Thoracic aorta (tissue), 2 donors: Measurements from ENCODE around the gene STXBP2. TPM values are rescaled to one million over a fixed set of nuclear protein-coding genes. Genes with fewer than 3 reads are reported as not detected.
A peak's percentile ranks its signal among the peaks of the same experiment; 100 is the strongest.

Source experiments
- ATAC-seq: fragments of 150-250 bp; one replicate; pipeline ENCODE4 v1.8.0; 2017; ENCODE audit warnings: low read depth; ENCODE audit not compliant: insufficient number of reproducible peaks, low FRiP score
- DNase-seq: peaks from one replicate; pipeline ENCODE4 v3.0.0-alpha.2; 2020; ENCODE audit warnings: low spot score
- H3K27ac ChIP-seq, 2 donors: fragments of 200-600 bp; sonication (generic); 1 replicate in 1 of 2; 2 replicates in 1 of 2; pipeline ENCODE4 v1.5.1; 2016; ENCODE audit warnings: mild to moderate bottlenecking in 2 of 2, moderate library complexity in 2 of 2
- H3K27me3 ChIP-seq: fragments of 200-600 bp; sonication (generic); replicated peaks from 2 replicates; pipeline ENCODE4 v1.6.0; 2016; ENCODE audit warnings: mild to moderate bottlenecking; ENCODE audit not compliant: insufficient read depth
- H3K36me3 ChIP-seq: fragments of 200-600 bp; sonication (generic); one replicate; pipeline ENCODE4 v1.5.1; 2016
- H3K4me1 ChIP-seq, 2 donors: fragments of 200-600 bp; sonication (generic); 1 replicate in 1 of 2; 2 replicates in 1 of 2; pipeline versions ENCODE4 v1.5.1 to v1.6.0; 2016; ENCODE audit warnings: low read depth in 2 of 2, mild to moderate bottlenecking in 1 of 2; ENCODE audit not compliant: control insufficient read depth in 1 of 2
- H3K4me3 ChIP-seq: fragments of 200-600 bp; sonication (generic); 2 replicates; pipeline ENCODE4 v1.5.1; 2016; ENCODE audit warnings: mild to moderate bottlenecking
- H3K9me3 ChIP-seq: fragments of 200-600 bp; sonication (generic); 2 replicates; pipeline ENCODE4 v1.5.1; 2016
- total RNA-seq, 2 donors: library from RNA; depleted of rRNA; stranded (reverse); fragments of >200 nt; gene quantifications; one replicate each; pipeline versions ENCODE4 v1.1.0 to v1.2.3, GENCODE V29; 2016
- TF ChIP-seq, protein P1 (sequence below): fragments of 200-600 bp; sonication (generic); IDR thresholded peaks from one replicate; pipeline ENCODE4 v1.5.1; 2019; ENCODE audit warnings: antibody characterized with exemption

Gene STXBP2
- total RNA-seq, 2 donors from 2014 or later = 20.2 to 23.4 TPM

DNA sequence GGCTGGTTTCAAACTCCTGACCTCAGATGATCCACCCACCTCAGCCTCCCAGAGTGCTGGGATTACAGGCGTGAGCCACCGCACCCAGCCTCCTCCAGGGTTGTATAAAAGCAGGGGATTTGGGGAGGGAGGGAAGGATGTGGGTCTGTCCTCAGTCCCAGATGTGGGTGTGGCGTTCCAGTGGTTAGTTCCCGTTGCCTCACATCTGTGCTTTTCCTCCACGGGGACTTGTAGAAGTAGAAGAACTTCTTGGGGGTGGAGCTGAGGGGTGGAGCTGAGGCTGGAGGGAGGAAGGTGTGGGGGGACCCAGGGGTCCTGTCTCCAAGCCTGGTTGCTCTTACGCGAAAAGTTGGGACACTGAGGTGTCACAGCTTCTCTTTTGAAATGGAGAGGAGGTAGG is 39.5 kb downstream of the STXBP2 start:
- ATAC-seq = no peak
- Histone ChIP-seq H3K36me3 (no peaks in the 10 kb centered on the region), H3K27ac (no peak overlapping the region), H3K9me3 (no peaks in the 10 kb centered on the region), H3K27me3 (no peaks in the 10 kb centered on the region), H3K4me1 (peaks cover 0 to 5% of the 10 kb centered on the region in 2 donors), H3K4me3 (no peak overlapping the region)
- no peak for DNase-seq
- TF ChIP-seq, protein P1, sequence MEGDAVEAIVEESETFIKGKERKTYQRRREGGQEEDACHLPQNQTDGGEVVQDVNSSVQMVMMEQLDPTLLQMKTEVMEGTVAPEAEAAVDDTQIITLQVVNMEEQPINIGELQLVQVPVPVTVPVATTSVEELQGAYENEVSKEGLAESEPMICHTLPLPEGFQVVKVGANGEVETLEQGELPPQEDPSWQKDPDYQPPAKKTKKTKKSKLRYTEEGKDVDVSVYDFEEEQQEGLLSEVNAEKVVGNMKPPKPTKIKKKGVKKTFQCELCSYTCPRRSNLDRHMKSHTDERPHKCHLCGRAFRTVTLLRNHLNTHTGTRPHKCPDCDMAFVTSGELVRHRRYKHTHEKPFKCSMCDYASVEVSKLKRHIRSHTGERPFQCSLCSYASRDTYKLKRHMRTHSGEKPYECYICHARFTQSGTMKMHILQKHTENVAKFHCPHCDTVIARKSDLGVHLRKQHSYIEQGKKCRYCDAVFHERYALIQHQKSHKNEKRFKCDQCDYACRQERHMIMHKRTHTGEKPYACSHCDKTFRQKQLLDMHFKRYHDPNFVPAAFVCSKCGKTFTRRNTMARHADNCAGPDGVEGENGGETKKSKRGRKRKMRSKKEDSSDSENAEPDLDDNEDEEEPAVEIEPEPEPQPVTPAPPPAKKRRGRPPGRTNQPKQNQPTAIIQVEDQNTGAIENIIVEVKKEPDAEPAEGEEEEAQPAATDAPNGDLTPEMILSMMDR = no peak

DNA sequence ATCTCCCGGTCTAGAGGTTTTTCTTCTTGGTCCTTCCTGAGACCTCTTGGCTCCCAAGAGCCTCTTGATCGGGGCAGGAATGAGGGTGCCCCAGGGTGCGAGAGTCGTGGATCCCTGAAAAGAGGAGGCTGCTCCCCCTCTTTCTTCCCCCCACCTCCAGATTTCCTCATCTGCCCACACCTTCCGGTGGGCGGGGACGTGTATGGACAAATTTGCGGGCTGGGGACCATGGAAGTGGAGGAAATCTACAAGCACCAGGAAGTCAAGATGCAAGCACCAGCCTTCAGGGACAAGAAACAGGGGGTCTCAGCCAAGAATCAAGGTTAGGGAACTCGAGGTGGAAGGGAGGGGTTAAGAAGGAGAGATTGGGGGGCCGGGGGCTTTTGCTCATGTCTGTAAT is 39.9 kb downstream of the STXBP2 start, which contains the start of gene MCEMP1:
Gene MCEMP1 (plus strand): TSS at position 237 of the 400 bp plus-strand sequence. CDS start 31 bp downstream, at position 268.
- DNase-seq = no peak

DNA sequence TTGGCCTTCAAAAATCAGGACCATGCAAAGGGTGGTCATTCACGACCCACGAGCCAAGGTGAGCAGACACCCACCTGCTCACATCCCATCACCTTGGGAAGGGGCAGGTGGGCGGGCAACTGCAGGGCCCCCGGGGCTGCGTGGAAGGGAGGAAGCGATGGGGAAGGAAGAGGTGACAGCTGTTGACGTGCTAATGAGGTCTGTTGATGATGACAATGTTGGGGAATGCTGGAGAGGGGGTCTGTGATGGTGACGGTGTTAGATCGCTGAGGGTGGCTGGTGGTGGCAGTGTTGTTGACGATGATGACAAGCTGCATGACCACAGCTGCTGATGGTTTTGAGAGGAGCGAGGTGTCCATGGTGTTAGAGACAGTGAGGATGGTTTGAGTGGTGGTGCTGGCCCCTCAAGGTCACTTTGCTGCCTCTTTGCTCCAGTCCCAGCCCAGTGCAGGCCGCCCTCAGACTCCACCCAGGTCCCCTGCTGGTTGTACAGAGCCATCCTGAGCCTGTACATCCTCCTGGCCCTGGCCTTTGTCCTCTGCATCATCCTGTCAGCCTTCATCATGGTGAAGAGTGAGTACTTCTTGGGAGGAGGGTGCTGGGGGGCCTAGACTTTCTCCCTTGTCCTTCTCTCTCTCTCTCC is 40.9 kb downstream of the STXBP2 start:
- Histone ChIP-seq H3K4me1 (peaks cover 5 to 17% of the 10 kb centered on the region in 2 donors), H3K4me3 (no peak overlapping the region), H3K9me3 (no peaks in the 10 kb centered on the region), H3K36me3 (peaks cover 7% of the 10 kb centered on the region), H3K27ac (no peak overlapping the region), H3K27me3 (no peaks in the 10 kb centered on the region)
- DNase-seq = no peak
- ATAC-seq = no peak
- TF ChIP-seq, protein P1 = no peak

More for the DNA sequence above, 39.9 kb downstream of the STXBP2 start, which contains the start of gene MCEMP1:
- Histone ChIP-seq H3K4me1 (peaks cover 1 to 10% of the 10 kb centered on the region in 2 donors), H3K9me3 (no peaks in the 10 kb centered on the region), H3K27ac (no peak within 1 kb of the TSS), H3K27me3 (no peaks in the 10 kb centered on the region), H3K36me3 (no peaks in the 10 kb centered on the region), H3K4me3 (no peak within 1 kb of the TSS)
- TF ChIP-seq, protein P1 = no peak
- no peak for ATAC-seq

DNA sequence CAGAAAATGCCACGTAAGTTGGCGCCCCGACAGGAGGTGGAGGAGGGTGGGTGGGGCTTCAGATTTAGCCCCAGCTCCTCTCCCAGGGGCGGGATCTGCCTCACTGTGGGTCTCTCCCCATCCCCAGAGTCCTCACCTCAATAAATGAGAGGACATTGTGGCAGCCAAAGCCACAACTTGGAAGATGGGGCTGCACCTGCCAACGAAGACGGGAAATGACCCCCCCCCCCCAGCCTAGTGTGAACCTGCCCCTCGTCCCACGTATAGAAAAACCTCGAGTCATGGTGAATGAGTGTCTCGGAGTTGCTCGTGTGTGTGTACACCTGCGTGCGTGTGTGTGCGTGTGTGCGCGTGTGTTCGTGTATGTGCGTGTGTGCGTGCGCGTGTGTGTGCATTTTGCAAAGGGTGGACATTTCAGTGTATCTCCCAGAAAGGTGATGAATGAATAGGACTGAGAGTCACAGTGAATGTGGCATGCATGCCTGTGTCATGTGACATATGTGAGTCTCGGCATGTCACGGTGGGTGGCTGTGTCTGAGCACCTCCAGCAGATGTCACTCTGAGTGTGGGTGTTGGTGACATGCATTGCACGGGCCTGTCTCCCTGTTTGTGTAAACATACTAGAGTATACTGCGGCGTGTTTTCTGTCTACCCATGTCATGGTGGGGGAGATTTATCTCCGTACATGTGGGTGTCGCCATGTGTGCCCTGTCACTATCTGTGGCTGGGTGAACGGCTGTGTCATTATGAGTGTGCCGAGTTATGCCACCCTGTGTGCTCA is 42.3 kb downstream of the STXBP2 start:
- no peak overlapping the region for H3K4me3 ChIP-seq
- ATAC-seq = no peak
- DNase-seq = no peak
- peaks cover 5 to 17% of the 10 kb centered on the region in 2 donors for H3K4me1 ChIP-seq
- peaks cover 18% of the 10 kb centered on the region for H3K36me3 ChIP-seq
- TF ChIP-seq, protein P1 = no peak
- no peak overlapping the region for H3K27ac ChIP-seq
- H3K27me3 ChIP-seq = no peaks in the 10 kb centered on the region
- no peaks in the 10 kb centered on the region for H3K9me3 ChIP-seq

DNA sequence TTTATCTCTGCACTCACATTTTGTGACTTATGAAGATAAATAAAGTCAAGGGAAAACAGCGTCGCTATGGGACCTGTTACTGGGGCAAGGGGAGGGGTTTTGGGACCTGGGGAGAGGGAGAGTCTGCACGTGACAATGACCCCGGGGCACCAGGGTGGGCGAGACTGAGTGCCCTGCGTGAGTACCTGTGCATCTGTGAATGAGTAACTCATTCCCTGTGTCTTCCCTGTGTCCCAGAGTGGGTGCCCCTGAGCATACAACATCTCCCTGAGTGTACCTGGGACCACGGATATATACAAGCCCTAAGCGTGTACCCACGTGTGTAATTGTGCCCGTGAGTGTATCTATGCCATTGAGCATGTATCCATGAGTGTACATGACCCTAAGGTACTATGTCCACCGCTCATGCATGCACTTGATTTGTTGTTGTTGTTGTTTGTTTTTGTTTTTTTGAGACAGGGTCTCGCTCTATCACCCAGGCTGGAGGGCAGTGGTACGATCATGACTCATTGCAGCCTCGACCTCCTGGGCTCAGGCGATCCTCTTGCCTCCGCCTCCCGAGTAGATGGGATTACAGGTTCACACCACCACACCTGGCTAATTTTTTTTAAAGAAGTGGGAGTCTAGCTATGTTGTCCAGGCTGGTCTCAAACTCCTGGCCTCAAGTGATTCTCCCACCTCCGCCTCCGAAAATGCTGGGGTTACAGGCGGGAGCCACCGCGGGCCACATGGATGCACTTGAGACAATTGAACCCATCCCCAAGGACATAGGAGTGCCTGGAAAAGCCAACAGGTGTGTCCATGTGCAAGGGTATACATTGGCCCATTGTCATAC is 43.1 kb downstream of the STXBP2 start:
- no peaks in the 10 kb centered on the region for H3K27me3 ChIP-seq
- peaks cover 19% of the 10 kb centered on the region for H3K36me3 ChIP-seq
- no peak for DNase-seq
- peak overlapping the region; percentile 100 for H3K4me3 ChIP-seq
- no peak for ATAC-seq
- H3K27ac ChIP-seq = no peak overlapping the region
- H3K9me3 ChIP-seq = no peaks in the 10 kb centered on the region
- TF ChIP-seq, protein P1 = no peak
- peaks cover 5 to 17% of the 10 kb centered on the region in 2 donors for H3K4me1 ChIP-seq
